GM23338 (cell line): Measurements from ENCODE around the gene KHK.

ENCODE experiments used
- CREB1 ChIP-seq: fragments of 250-450 bp; sonication (Bioruptor Pico); IDR thresholded peaks from 2 replicates; pipeline ENCODE4 v1.5.0; 2020; ENCODE audit warnings: low read depth, mild to moderate bottlenecking, moderate library complexity
- CTCF ChIP-seq, 2 experiments: fragments of 200-600 bp in 1 of 2; sonication (generic) in 1 of 2; conservative IDR thresholded peaks; 2 replicates each; pipeline versions ENCODE4 v1.5.1 to v1.6.1; 2016 to 2017; ENCODE audit warnings: antibody characterized with exemption in 2 of 2, low read depth in 2 of 2, mild to moderate bottlenecking in 2 of 2, moderate library complexity in 1 of 2
- ETS1 ChIP-seq: IDR thresholded peaks from 2 replicates; pipeline ENCODE4 v1.6.1; 2016; ENCODE audit warnings: antibody characterized with exemption
- EZH2 ChIP-seq: fragments of 200-600 bp; sonication (generic); IDR thresholded peaks from one replicate; pipeline ENCODE4 v1.8.0; 2017; ENCODE audit warnings: antibody characterized with exemption, mild to moderate bottlenecking, low read depth; ENCODE audit not compliant: unreplicated experiment
- EZH2phosphoT487 ChIP-seq: fragments of 200-600 bp; sonication (generic); IDR thresholded peaks from one replicate; pipeline ENCODE4 v1.8.1; 2018; ENCODE audit warnings: antibody characterized with exemption; ENCODE audit not compliant: unreplicated experiment
- JUNB ChIP-seq: IDR thresholded peaks from one replicate; pipeline ENCODE4 v1.6.1; 2016; ENCODE audit warnings: antibody characterized with exemption; ENCODE audit not compliant: unreplicated experiment
- NANOG ChIP-seq: IDR thresholded peaks from 2 replicates; pipeline ENCODE4 v1.6.1; 2016; ENCODE audit warnings: antibody characterized with exemption, borderline replicate concordance
- POLR2AphosphoS5 ChIP-seq: IDR thresholded peaks from 2 replicates; pipeline ENCODE4 v1.6.1; 2016; ENCODE audit warnings: antibody characterized with exemption, low read depth
- REST ChIP-seq: IDR thresholded peaks from one replicate; pipeline ENCODE4 v1.6.1; 2018; ENCODE audit warnings: antibody characterized with exemption; ENCODE audit not compliant: unreplicated experiment
- ZNF114 ChIP-seq: fragments of 250-450 bp; sonication (Bioruptor Pico); IDR thresholded peaks from 2 replicates; pipeline ENCODE4 v1.5.0; 2020; ENCODE audit warnings: mild to moderate bottlenecking, moderate library complexity
- ZNF331 ChIP-seq: fragments of 250-450 bp; sonication (Bioruptor Pico); IDR thresholded peaks from 2 replicates; pipeline ENCODE4 v1.5.0; 2020; ENCODE audit warnings: low read depth, mild to moderate bottlenecking, moderate library complexity

- TF ChIP-seq CTCF (conservative IDR thresholded peaks at IDR 0.05; ENCODE audit: low read depth in 2 of 2) (no peak), EZH2 (peak; percentile 13), POLR2AphosphoS5 (no peak), REST (no peak), EZH2phosphoT487 (no peak), JUNB (no peak), CREB1 (no peak), NANOG (no peak), ZNF114 (no peak), ZNF331 (CRISPR knock-in tag) (no peak), ETS1 (no peak)
Measured at GRCh38 chr2:27118525-27119329, 32.2 kb downstream of the KHK start, which contains the start of gene CGREF1.
